ENCODE measurements around the gene SORL1.

SORL1 gene

DNA sequence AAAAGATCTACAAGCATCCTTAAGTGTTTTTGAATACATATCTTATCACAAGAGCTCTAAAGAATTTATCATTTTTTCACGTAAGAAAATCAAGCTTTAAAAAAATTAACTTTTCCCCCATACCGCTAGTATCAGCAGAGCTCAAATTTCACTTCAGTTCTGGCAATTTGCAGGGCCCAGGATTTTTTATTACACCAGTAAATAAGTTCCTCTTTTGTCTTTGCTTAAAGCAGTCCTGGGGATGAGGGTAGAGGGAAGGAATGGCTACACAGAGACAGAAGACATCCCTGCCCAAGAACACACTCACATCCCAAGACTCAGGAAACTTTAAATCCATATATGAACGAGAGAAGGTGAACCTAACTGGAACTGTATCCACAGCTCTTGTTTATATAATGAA is 22.6 kb upstream of the SORL1 start:
- no peak for DNase-seq (ENCODE audit: low read depth in 1 of 2, low spot score in 1 of 2)

- DNase-seq (ENCODE audit: low read depth in 1 of 2, low spot score in 1 of 2): no peak
Measured at GRCh38 chr11:121431820-121432526, 20.1 kb upstream of the SORL1 start.

GRCh38 chr11:121435132-121435531 is 17.0 kb upstream of the SORL1 start:
- no peak for DNase-seq (ENCODE audit: low read depth in 1 of 2, low spot score in 1 of 2)

- no peak for DNase-seq (ENCODE audit: low read depth in 1 of 2, low spot score in 1 of 2)
Measured at GRCh38 chr11:121435551-121436511, 16.3 kb upstream of the SORL1 start.

- no peak for DNase-seq (ENCODE audit: low read depth in 1 of 2, low spot score in 1 of 2)
Measured at GRCh38 chr11:121437018-121437685, 15.0 kb upstream of the SORL1 start.

GRCh38 chr11:121437686-121438078 is 14.4 kb upstream of the SORL1 start:
- no peak for DNase-seq (ENCODE audit: low read depth in 1 of 2, low spot score in 1 of 2)

DNA sequence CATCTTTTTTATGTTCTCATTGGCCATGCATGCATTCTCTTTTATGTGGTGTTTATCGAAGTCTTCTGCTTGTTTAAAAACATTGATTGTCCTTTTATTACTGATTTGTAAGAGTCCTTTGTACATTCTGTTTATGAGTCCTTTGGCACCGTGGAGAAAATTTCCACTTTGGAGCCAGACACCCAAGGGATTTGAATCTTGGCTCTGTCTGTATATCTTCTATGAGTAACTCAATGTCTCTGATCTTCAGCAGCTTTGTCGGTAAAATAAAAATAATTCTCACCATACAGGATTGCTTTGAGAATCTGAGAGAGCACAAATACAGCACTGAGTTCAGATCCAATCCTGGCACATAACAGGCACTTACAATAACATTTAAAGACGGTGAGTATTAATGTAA is 12.8 kb upstream of the SORL1 start:
- DNase-seq (ENCODE audit: low read depth in 1 of 2, low spot score in 1 of 2): no peak

- DNase-seq (ENCODE audit: low read depth in 1 of 2, low spot score in 1 of 2): no peak
Measured at GRCh38 chr11:121439759-121440158, 12.4 kb upstream of the SORL1 start.

DNA sequence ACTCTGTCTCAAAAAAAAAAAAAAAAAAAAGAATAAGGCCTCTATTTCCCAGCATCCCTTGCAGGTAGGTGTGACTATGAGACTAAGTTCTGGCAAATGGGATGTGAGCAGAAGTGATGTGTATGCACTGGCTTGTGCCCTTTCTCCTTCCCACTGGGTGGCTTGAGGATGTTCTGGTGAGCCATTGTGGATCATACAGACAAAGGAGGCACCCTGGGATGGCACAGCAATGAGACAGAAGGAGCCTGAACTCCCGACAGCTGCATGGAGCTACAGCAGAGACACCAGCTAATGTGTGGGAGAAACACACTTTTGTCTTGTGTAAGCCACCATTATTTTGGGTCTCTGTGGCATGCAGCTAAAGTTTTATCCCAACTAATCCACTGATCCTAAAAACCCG is 10.6 kb upstream of the SORL1 start:
- DNase-seq (ENCODE audit: low read depth in 1 of 2, low spot score in 1 of 2): no peak

- no peak for DNase-seq (ENCODE audit: low read depth in 1 of 2, low spot score in 1 of 2)
Measured at GRCh38 chr11:121443688-121444275, 8.3 kb upstream of the SORL1 start.

- no peak for DNase-seq (ENCODE audit: low read depth in 1 of 2, low spot score in 1 of 2)
Measured at GRCh38 chr11:121444526-121444925, 7.6 kb upstream of the SORL1 start.

- DNase-seq (ENCODE audit: low read depth in 1 of 2, low spot score in 1 of 2): no peak
Measured at GRCh38 chr11:121445071-121445768, 6.9 kb upstream of the SORL1 start.

- DNase-seq (ENCODE audit: low read depth in 1 of 2, low spot score in 1 of 2): no peak
Measured at GRCh38 chr11:121446752-121447156, 5.4 kb upstream of the SORL1 start.

GRCh38 chr11:121448011-121448410 is 4.1 kb upstream of the SORL1 start:
- no peak for DNase-seq (ENCODE audit: low read depth in 1 of 2, low spot score in 1 of 2)

DNA sequence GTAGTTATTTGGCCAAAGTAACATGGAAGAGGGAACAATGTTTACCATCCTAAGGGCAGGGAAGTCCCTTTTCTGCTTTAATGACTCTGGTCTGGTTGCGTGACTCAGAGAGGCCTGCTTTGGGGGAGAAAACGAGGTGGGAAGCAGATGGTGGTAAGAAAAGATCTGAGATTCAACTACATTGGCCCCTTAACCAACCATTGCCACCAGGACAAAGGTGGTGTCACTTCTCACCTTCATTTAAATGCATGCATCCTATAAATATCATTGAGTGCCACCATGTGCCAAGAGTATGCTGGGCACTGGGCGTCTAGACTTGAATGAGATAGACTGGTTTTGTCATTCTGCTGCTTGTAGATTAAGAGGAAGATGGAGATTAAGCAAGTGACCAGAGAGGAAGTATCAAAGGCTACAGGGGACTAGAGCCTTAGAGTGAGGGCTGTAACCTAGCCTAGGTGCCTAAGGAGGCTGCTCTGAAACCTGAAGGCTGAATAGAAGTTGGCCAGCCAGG is 3.6 kb upstream of the SORL1 start:
- DNase-seq (ENCODE audit: low read depth in 1 of 2, low spot score in 1 of 2): no peak

- DNase-seq (ENCODE audit: low read depth in 1 of 2, low spot score in 1 of 2): no peak
Measured at GRCh38 chr11:121449123-121449522, 3.0 kb upstream of the SORL1 start.

GRCh38 chr11:121449626-121450025 is 2.5 kb upstream of the SORL1 start:
- no peak for DNase-seq (ENCODE audit: low read depth in 1 of 2, low spot score in 1 of 2)

DNA sequence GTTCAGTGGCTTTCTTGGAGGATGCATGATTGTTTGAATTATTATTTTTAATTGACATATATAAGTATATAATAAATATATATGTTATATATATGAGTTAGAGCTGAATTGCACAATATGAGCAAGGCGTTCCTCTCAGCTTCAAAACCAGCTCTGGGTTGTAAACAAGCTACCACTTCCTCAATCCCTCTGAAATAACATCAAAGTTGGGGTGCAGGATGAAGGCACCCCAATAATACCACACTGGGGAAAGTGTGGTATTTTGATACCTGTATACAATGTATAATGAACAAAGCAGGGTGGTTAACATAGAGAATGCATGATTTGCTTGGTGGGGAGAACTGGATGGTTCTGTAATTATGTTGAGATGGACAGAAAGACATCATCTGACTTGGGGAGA is 1.7 kb upstream of the SORL1 start:
- DNase-seq (ENCODE audit: low read depth in 1 of 2, low spot score in 1 of 2): no peak

GRCh38 chr11:121451178-121451985 is 732 bp upstream of the SORL1 start:
- no peak for DNase-seq (ENCODE audit: low read depth in 1 of 2, low spot score in 1 of 2)
